GM21825 (cell line): ENCODE results near the gene MIOX.

Experiments used
- ATAC-seq: cut with Tn5 transposase; IDR thresholded peaks from one replicate; pipeline ENCODE4 v1.9.1; 2021; ENCODE audit warnings: mild to moderate bottlenecking, moderate library complexity; ENCODE audit not compliant: unreplicated experiment

Gene MIOX

DNA sequence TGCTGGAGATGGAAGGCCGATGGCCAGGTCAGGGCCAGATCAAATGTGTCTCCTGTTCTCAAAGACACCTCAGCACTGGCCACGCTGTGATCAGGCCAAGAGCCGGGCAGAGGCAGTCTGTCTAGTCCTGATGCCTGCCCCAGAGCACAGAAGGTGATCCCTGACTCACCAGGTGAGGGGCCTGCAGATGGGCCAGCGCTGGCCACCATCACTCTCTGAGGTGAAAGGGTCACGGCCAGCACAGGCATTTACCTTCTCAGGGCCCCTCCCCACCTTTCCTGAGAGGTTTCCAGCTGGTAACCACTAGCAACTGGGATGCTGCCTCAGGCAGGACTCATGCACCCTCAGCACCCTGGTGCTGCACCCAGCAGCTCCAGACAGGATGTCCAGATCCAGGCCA is 14.7 kb upstream of the MIOX start:
- no peak for ATAC-seq

GRCh38 chr22:50473088-50473487 is 13.6 kb upstream of the MIOX start:
- ATAC-seq, result no peak

DNA sequence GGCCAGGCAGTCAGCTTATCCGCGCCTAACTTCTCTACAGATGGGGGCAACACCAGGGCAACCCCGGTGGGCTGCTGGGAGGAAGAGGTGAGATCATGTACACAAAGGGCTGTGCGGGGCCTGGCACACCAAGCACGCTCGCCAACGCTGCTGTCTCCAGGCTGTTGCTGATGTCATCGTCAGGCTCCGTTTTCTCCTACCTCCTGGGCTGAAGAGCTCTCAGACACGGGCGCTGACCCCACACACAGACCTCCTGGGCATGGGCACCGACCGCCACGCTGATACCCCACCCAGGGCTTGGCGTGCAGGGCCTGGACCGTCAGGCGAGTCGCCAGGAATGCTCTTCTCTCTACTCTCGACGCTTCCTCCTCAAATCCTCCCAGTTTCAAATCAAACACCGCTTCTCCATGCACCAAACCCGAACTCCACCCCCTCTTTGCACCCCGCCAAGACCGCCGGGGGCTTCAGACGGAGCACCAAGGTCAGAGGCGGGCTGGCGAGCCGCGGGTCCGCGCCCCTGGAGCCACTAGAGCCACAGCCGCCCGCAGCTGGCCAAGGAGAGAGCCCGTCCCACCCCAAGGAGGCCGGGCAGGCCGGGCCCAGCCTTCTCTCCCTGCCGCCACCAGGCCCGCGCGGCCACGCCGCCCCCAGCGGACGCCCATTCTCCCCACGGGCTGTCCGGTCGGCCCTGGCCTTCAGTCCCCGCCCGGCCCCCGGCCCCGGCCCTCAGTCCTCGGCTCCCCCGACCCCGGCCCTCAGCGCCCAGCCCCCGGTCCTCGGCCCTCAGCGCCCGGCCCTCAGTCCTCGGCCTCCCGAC is 12.6 kb upstream of the MIOX start:
- no peak for ATAC-seq

DNA sequence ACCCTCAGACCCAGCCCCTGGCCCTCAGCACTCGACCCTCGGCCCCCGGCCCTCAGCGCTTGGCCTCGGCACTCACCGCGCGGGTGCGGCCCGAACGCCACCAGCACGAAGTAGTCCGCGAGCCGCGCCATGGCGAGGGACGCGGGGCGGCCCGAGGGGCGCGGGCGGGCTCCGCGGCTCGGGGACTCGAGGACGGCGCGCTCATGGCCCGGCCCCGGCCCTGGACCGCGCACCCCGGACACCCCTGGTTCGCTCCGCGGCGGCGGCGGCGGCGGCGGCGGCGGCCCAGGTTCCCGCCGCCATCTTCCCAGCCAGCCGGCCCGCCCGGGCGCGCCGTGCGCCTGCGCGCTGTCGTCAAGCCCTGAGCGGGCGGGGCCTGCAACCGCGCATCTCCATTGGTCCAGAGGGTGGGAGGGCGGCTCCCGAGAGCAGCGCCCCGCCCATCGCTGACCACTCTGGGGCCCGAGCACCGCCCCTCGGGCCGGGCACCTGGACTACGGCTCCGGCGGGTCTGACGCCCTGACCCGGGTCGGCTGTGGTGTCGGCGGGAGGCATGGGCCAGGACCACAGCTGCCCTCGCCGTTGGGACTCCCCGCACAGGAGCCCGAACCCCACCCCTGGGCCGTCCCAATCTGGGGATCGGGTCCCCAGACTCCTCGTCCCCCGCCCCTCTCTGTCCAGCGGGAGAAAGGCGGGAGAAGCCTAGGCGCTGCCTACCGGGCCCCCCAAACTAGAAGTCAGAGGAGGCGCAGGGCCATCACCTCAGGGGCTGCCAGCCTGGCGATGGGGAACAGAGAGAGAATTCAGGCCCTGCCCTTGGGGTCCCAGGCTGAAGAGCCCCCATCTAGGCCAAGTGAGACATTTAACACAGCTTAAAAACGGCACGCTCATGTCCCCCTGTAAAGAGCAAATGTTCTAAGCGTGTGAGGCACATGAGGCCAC is 11.7 kb upstream of the MIOX start, which contains the start of gene SBF1:
TSS of gene SBF1 (minus strand) at position 326 of the 942 bp plus-strand sequence. CDS start at position 131, 195 bp downstream.
- ATAC-seq, result peak; percentile 50

GRCh38 chr22:50475652-50476002 is 11.0 kb upstream of the MIOX start:
- ATAC-seq, result no peak

- no peak for ATAC-seq
These were observed 9.8 kb upstream of the MIOX start for GRCh38 chr22:50476868-50477267.

DNA sequence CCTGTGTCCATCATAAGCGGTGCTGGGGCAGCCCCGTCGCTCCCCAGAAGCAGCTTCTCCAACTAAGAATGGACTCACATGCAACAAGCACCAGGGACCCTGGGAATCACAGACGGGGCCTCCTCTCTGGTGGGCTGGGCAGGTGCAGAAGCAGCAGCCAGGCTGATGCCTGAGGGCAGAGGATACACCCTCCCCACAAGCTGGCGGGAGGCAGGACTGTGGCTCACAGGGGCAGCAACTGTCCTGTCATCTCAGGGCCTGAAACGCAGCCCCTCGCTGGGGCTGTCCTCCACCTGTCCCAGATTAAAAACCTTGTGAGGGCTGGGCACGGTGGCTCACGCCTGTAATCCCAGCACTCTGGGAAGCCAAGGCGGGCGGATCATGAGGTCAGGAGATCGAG is 8.7 kb upstream of the MIOX start:
- ATAC-seq, result no peak

DNA sequence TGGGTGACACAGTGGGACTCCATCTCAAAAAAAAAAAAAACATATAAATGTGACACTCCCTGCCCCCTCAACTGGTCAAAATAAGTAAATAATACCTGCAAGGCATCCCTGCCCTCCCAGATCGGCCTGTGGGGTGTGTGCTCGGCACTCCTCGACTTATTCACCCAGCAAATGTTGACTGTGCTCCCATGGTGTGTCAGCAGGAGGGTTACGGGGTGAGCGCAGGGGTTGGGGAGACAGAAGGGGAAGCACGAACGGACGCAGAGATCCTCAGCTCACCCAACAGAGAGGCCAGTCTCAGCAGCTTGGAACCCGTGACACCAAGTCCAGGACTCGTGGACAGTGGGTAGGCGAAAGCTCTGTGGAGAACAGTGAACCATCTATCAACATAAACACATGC is 6.9 kb upstream of the MIOX start:
- no peak for ATAC-seq

GRCh38 chr22:50481045-50481439 is 5.6 kb upstream of the MIOX start:
- ATAC-seq, result no peak

GRCh38 chr22:50481440-50482106 is 5.1 kb upstream of the MIOX start, which contains the start of gene ADM2:
TSS of gene ADM2 (plus strand) at chr22:50481543. CDS start at chr22:50481848, 305 bp downstream.
- no peak for ATAC-seq

DNA sequence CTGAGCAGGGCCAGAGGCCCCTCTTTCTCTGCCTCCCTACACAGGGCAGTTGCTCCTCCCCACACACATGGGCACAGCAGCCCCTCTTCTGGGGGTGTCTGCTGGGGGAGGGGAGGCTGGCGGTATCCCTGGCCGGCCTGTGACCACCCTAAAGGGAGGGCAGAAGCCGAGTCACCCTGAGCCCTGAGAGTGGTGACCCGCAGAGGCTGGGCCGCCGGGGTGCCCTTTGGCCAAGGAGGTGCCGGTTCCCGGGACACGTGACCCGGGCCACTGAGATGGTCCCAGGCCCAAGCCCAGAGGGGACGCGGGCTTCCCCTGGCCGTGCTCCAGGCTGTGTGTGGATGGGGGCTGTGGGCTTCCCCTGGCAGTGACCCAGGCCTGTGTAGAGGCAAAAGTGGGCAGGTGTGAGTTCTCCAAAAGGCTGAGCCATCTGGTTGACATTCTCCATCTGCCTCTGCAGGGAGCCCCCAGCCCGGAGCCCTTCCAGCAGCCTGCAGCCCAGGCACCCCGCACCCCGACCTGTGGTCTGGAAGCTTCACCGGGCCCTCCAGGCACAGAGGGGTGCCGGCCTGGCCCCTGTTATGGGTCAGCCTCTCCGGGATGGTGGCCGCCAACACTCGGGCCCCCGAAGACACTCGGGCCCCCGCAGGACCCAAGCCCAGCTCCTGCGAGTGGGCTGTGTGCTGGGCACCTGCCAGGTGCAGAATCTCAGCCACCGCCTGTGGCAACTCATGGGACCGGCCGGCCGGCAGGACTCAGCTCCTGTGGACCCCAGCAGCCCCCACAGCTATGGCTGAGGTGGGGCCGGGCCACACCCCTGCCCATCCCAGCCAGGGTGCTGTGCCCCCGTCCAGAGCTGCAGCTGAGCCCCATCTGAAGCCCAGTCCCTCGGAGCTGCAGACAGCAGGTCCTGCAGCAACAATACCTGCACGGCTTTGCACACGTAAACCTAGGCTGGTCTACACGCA is 4.3 kb upstream of the MIOX start:
- ATAC-seq, result no peak

GRCh38 chr22:50483106-50483505 is 3.6 kb upstream of the MIOX start:
- no peak for ATAC-seq

DNA sequence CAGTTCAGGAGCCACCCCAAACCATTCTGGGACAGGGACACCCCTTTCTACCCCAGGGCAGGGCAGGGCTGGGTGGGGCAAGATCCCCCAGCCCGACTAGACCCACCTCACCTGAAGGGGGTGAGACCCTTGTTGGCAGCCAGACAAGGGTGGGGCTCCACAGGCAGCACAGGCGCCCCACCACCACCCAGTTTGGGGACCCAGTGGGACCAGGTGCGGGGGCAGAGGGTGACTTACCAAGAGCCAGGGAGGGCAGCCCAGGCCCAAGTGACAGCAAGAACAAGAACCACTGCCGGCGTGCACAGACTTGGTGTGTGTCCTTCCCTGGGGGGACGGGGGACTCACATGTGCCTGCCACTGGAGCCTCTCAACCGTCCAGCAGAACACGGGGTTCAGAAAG is 3.1 kb upstream of the MIOX start:
- ATAC-seq, result no peak

DNA sequence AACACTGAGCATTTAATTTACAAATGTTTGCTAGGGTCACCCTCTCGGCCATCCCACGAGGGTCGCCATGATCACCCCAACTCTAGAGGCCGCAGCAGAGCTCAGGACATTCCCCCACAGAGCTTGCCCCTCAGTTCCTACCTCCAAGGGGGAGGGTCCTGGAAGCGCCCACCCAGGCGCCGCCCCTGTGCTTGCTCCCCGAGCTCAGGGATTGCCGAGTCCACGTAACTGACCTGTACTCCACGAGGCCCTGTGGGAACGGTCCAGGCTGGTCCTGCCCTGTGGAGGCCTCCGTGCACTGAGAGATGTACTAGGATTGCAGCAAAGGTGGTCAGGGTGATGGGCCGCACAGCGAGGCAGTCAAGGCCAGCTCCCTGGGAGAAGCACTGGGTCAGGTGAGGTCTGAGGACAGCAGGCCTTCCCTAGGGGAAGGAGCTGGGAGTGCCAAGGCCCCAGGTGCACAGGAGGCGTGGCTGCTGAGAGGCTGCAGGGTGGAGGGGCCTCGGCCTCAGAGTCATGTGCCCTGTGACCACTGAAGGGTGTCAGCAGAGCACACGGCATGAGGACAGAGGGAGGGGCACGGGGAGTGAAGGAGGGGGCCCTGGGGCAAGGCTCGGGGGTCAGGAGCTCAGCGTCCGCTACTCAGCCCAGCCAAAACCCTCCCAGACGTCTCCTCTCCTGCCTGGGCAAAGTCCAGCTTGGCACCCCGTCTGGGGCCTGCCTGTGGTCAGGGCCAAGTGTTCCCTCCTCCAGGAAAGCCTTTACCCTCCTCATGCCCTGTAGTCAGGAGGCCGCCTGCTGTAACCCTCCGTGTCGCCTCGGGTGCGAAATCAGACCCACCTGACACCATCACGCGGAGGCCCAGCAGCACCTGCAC is 2.4 kb upstream of the MIOX start:
- ATAC-seq, result no peak

GRCh38 chr22:50485221-50486131 is 1.2 kb upstream of the MIOX start:
- no peak for ATAC-seq

DNA sequence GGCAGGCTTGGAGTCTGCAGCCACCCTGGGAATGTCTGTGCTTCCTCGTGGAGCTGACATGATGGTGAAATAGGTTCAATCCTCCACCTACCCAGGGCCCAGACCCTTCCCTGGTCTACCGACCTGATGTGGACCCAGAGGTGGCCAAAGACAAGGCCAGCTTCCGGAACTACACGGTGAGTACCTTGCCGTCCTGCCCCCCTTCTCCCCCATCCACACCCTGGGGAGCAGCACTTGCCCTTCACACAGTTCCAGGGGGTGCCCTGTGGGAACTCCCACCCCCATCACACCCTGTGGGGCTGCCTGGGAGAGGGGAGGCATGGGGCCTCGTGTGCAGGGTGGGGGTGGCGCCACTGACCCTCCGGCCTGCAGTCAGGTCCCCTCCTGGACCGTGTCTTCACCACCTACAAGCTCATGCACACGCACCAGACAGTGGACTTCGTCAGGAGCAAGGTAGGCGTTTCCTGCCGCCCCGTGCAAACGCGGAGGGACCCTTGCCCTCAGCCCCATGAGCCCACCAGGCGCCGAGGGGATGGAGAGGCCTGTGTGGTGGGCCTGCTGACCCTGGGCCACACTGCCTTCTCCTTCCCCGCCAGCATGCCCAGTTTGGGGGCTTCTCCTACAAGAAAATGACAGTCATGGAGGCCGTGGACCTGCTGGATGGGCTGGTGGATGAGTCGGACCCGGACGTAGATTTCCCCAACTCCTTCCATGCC is 789 bp downstream of the MIOX start:
- ATAC-seq, result no peak

GRCh38 chr22:50488006-50488677 is 1.5 kb downstream of the MIOX start:
- no peak for ATAC-seq
